GM12891 (cell line): Measurements from ENCODE around the gene CDHR3.

Experiments used
- DNase-seq: peaks from one replicate; pipeline ENCODE4 v3.0.0; 2011; ENCODE audit warnings: low spot score; ENCODE audit not compliant: insufficient read length
- FAIRE-seq: peaks from 2 replicates; lab custom pipeline; 2011; peaks lifted over from hg19 to GRCh38; lab: Jason Lieb, UNC
- PAX5 ChIP-seq: IDR thresholded peaks from 2 replicates; pipeline ENCODE4 v1.6.1; 2011; ENCODE audit warnings: low read length, moderate library complexity, mild to moderate bottlenecking; ENCODE audit not compliant: insufficient read depth, severe bottlenecking
- POLR2A ChIP-seq: IDR thresholded peaks from 2 replicates; pipeline ENCODE4 v1.6.1; 2011; ENCODE audit warnings: low read depth, low read length, control low read depth
- POLR2AphosphoS5 ChIP-seq: IDR thresholded peaks from 2 replicates; pipeline ENCODE4 v1.6.1; 2011; ENCODE audit warnings: low read depth, low read length, control low read depth
- POU2F2 ChIP-seq: IDR thresholded peaks from 2 replicates; pipeline ENCODE4 v1.6.1; 2011; ENCODE audit warnings: low read depth, mild to moderate bottlenecking, control low read depth, low read length, moderate library complexity
- SPI1 ChIP-seq: IDR thresholded peaks from 2 replicates; pipeline ENCODE4 v1.6.1; 2011; ENCODE audit warnings: low read depth, low read length, control low read depth
- TAF1 ChIP-seq: IDR thresholded peaks from 2 replicates; pipeline ENCODE4 v1.6.1; 2011; ENCODE audit warnings: low read depth, low read length, control low read depth

Gene CDHR3

DNA sequence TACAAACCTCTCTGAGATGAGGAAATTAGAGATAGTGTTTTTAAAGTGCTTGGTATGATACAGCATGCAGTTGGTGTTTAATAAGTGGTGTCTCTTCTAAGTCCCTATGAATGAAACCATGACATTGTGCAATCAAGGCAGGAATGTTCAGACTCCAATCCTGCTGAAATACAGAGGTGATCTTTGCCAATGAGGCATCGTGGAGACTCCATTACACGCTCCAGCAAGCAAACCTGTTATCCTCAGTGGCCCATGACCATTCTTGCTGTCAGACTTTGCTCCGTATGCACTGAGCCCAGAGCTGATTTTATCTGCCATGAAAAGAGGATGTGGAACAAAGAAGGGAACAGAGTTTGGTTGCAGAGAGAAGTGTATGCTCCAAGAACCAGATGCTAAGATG lies 47.3 kb downstream of the CDHR3 start:
- TF ChIP-seq POLR2A (no peak), POLR2AphosphoS5 (no peak), SPI1 (peak; percentile 71), TAF1 (no peak), POU2F2 (no peak)
- DNase-seq: no peak
- FAIRE-seq: no peak

DNA sequence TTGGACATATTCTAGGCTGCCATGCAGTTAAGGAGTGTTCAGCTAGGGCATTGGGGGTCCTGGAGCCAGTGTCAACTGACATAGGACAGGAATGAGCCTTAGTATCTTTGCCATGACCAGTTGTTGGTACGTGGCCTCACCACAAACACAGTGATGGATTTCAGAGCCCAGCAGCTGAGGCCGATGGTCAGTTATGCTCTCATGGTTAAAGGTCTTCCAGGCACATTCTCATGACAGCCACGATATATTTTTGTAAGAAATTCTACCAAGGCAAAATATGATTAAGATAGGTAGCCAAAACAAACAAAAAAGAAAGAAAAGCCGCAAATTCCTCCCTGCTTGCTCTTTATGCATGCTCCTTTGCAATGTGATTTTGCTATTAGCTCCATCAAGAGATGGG lies 47.8 kb downstream of the CDHR3 start:
- no peak for DNase-seq
- FAIRE-seq: no peak
- no peak for TF ChIP-seq POU2F2
- TF ChIP-seq PAX5: no peak
- no peak for TF ChIP-seq SPI1
- no peak for TF ChIP-seq TAF1
- no peak for TF ChIP-seq POLR2AphosphoS5
- no peak for TF ChIP-seq POLR2A

DNA sequence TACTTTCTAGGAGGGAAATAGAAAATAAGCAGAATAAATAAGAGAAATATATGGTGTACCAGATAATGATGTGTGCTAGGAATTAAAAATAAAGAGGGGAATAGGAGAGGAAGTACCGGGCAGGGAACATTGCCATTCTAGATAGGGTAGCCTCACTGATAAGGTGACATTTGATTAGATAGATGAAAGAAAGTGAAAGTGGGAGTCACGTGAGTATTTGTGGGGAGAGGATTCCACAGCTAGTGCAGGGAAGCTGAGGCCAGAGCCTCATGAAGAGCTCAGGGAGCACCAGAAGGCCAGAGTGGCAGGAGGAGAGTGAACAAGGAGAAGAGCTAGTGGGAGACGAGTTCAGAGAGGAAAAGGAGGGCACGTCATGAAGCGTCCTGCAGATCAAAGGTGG lies 49.1 kb downstream of the CDHR3 start:
- DNase-seq (no peak), FAIRE-seq (no peak)
- TF ChIP-seq PAX5 (no peak), POLR2A (no peak)

DNA sequence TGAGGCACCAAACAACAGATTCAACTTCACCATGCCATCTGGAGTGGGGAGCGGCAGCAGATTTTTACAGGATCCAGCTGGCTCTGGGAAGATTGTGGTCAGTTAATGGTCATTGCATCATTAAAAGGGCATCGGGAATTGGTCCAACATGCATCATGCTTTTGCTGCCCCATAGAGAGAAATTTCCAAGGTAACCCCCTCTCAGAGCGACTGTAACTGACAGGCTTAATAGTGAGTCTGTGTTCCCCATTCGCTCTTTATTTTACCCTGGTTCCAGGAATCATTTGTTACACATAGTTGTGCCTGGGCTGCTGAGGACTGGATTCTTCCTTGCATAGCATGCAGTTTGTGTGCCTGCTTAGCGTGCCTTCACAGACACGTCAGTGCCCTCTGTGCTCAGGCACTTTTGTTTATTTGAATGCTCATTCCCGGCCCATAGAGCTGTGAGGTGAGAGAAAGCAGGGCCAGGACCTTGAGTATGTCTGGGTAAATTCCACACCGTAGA lies 49.9 kb downstream of the CDHR3 start:
- FAIRE-seq (no peak), DNase-seq (no peak)
- TF ChIP-seq PAX5 (no peak), POU2F2 (no peak), TAF1 (no peak), SPI1 (no peak), POLR2A (no peak), POLR2AphosphoS5 (no peak)

DNA sequence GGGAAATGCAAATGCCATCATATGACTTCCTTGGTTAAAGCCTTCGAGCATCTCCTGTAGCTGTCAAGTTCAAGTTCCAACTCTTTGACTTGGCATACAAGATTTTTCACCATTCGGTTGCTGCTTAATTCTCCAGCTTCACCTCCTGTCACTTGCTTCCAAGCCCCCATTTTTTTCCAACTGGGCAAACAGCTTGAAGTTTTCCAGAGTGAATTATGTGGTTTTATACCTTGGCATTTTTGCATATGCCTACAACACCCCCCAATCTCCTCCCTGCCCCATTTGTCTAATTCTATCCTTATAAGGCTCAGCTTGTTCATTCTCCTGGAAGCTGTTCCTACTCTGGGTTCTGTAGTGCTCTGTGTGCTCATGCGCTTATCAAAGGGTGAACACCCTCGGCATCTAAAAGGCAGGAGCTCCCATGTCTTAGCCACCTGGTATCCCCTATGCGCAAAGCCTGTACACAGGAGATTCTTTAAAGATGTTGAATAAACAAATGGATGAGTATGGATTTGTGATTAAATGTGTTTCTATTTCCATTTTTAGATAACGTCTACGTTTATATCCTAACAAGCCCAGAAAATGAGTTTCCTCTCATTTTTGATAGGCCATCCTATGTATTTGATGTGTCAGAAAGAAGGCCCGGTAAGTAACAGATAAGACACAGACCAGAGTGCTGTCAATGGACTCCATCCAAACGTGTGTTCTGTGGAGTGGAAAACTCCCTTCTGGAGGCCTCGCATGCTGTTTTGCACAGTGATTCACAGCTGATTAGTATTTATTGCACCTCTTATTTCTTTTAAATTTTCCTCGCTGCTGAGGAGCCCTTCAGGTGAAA lies 52.5 kb downstream of the CDHR3 start:
- no peak for FAIRE-seq
- no peak for DNase-seq
- no peak for TF ChIP-seq POLR2A

DNA sequence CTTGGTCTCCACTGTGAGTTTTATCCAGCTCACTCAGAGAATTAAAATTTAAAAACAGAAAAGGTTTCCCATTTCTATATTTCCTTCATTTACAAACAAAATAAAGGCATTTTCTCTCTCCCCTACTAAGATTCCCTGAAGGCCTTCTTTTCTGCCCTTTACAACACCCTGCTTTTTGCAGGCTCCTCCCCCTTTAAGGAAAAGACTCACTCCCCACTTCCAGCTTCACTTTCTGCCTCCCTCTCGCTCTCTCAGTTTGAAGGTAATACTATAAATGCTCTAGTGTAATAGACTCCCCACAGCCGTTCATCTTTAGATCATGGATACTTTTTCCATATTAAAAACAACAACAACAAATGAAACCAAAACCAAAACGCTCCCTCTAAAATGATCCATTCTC lies 53.3 kb downstream of the CDHR3 start:
- DNase-seq (no peak), FAIRE-seq (no peak)
- TF ChIP-seq PAX5: no peak
- TF ChIP-seq POU2F2: no peak
- no peak for TF ChIP-seq SPI1
- TF ChIP-seq POLR2AphosphoS5: no peak
- TF ChIP-seq TAF1: no peak
- no peak for TF ChIP-seq POLR2A

DNA sequence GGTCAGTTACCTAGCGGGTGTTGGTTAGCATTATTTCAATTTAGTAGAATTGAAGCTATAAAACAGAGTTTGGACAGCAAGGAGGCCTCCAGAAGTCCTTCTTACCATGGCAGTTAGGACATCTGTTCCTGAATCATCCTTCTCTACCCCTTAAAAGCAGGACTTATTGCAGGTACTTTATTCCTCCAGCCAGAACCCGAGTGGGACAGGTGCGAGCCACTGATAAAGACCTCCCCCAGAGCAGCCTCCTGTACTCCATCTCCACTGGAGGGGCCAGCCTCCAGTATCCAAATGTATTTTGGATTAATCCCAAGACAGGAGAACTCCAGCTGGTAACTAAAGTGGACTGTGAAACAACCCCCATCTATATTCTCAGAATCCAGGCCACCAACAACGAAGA lies 54.6 kb downstream of the CDHR3 start:
- DNase-seq (no peak), FAIRE-seq (no peak)
- no peak for TF ChIP-seq POLR2AphosphoS5
- no peak for TF ChIP-seq POLR2A
- TF ChIP-seq TAF1: no peak
- no peak for TF ChIP-seq PAX5
- TF ChIP-seq SPI1: no peak
- TF ChIP-seq POU2F2: no peak

DNA sequence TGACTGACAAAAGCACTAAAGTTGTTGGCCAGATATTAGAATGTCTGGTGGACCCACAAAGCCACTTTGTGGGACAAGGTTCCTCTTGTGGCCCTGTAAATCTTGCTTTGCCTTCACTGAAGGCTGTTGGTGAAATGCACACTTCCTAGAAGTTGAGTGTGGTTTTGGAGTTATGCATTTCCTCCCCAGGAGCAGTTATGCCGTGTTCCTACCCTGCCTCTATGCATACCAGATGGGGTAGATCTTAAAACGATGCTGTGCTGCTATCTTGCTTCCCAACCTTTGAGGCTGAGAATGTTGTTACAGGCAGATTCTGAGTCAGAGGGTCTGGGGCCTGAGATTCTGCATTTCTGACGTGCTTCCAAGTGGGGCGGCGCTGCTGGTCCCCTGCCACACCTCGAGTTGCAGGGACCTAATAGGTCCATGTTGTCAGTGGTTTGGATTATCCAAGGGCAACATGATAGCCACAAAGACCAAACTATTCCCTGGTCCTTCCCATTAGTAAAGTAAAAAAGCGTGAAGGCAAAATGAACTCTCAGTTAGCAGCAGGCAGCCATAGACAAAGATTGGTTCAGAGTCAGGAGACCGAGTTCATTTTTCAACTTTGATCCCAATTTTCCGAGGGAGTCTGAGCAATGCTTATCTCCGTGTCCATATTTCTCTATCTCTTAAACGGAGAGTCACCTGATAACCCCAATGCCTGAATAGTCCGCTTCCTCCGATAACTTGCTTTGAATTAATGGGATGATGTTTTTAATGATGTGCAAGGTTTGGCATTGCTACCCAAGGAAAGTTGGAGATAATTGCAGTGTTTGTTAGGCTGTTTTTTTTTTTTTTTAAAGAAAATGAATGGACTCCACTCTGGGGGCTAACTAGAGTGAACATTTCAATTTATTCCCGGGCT lies 55.8 kb downstream of the CDHR3 start:
- FAIRE-seq (no peak), DNase-seq (no peak)
- TF ChIP-seq POLR2A (no peak), TAF1 (no peak), SPI1 (no peak), POLR2AphosphoS5 (no peak), POU2F2 (no peak), PAX5 (no peak)

DNA sequence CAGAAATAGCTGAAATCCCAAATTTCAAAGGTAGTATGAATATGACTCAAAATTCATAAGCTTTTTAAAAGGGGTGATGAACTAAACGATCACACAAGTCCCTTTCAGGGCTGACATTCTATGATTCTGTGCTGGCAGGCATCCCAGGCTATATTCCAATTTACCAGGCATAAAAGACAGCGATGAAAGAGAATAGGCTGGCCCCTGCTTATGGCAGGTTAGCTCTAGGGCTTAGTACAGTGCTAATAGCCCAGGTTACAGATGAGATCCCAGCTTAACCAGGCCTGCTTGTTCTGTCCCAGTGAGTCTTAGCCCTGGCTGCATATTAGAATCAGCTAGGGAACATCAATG lies 56.4 kb downstream of the CDHR3 start:
- TF ChIP-seq POU2F2 (no peak), SPI1 (no peak)
- FAIRE-seq: no peak
- no peak for DNase-seq

DNA sequence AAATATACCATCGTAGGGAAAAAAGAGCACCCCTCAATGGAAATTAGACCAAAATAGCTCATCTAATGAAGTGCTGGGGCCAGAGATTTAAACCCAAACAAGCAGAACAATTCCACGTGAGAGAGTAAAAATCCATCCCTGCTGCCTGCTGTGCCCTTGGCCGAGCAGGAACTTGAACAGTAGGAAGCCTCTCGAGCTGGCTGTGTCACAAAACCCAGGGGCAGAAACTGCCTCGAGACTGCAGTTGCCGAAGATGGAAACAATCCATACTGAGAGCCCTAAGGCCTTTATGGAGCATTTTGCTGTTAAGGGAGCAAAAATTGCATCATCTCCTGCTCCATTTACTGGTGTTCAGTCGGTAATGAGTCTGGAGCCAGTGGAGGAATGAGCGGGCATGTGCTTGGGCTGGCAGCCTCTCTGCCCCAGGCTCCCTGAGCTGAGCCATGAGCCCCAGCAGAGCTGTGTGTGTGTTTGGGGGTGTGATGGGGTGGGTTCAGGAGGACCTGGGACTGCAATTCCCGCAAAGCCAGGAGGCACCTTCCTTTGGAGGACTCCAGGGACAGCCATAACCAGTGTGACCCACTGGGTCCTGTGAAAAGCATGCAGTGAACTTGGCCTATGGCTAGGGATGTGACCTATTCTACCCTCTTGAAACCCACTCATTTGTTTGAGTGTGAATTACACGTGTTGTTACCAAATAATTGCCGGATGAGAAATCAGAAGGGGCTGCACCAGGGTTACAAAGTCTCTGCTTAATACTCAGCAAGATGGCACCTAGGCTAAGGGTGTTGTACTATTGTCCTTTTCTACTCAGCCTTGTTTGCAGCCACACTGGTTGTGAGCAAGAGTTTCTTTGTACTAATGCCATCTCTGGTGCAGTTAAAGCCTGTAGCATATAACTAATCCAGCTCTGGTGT lies 58.3 kb downstream of the CDHR3 start:
- TF ChIP-seq SPI1 (no peak), TAF1 (no peak), PAX5 (no peak), POLR2A (no peak), POU2F2 (no peak), POLR2AphosphoS5 (no peak)
- DNase-seq (no peak), FAIRE-seq (no peak)
